ENCODE results near the gene WDR81.
"Not testable (repeated sequence)": the region's sequence is repeated elsewhere in the genome, so short reads cannot be mapped to it uniquely, and the experiment has no call there.

WDR81 gene

GRCh38 chr17:1727876-1728630, 3.5 kb downstream of the WDR81 start:
- FAIRE-seq = no peak
- no peak for DNase-seq (ENCODE audit: extremely low spot score, insufficient read length, low read depth)

GRCh38 chr17:1729966-1730325, 5.4 kb downstream of the WDR81 start:
- FAIRE-seq (no peak), DNase-seq (ENCODE audit: extremely low spot score, insufficient read length, low read depth) (no peak)

- FAIRE-seq = no peak
These were observed 6.1 kb downstream of the WDR81 start for GRCh38 chr17:1730326-1731193.

GRCh38 chr17:1731194-1731506, 6.6 kb downstream of the WDR81 start:
- DNase-seq (ENCODE audit: extremely low spot score, insufficient read length, low read depth) (no peak), FAIRE-seq (no peak)

More at GRCh38 chr17:1730326-1731193, 6.1 kb downstream of the WDR81 start:
- no peak for DNase-seq (ENCODE audit: extremely low spot score, insufficient read length, low read depth)

- FAIRE-seq = no peak
- no peak for DNase-seq (ENCODE audit: extremely low spot score, insufficient read length, low read depth)
These were observed 7.8 kb downstream of the WDR81 start for GRCh38 chr17:1732241-1732832.

- DNase-seq (ENCODE audit: extremely low spot score, insufficient read length, low read depth) = no peak
- no peak for FAIRE-seq
These were observed 8.4 kb downstream of the WDR81 start for GRCh38 chr17:1732833-1733321.

- FAIRE-seq (no peak), DNase-seq (ENCODE audit: extremely low spot score, insufficient read length, low read depth) (no peak)
These were observed 9.3 kb downstream of the WDR81 start for GRCh38 chr17:1733759-1734158.

- FAIRE-seq (no peak), DNase-seq (ENCODE audit: extremely low spot score, insufficient read length, low read depth) (no peak)
These were observed 10.9 kb downstream of the WDR81 start for GRCh38 chr17:1735418-1735817.

- DNase-seq (ENCODE audit: extremely low spot score, insufficient read length, low read depth) (no peak), FAIRE-seq (no peak)
These were observed 11.4 kb downstream of the WDR81 start for GRCh38 chr17:1735834-1736347.

- peak; percentile 85 for FAIRE-seq
These were observed 12.1 kb downstream of the WDR81 start for GRCh38 chr17:1736348-1737281.

GRCh38 chr17:1737531-1738291, 13.2 kb downstream of the WDR81 start:
- no peak for FAIRE-seq
- DNase-seq (ENCODE audit: extremely low spot score, insufficient read length, low read depth) = no peak

More at GRCh38 chr17:1736348-1737281, 12.1 kb downstream of the WDR81 start:
- DNase-seq (ENCODE audit: extremely low spot score, insufficient read length, low read depth) = peak; percentile 73

GRCh38 chr17:1741899-1742298, 17.4 kb downstream of the WDR81 start:
- DNase-seq (ENCODE audit: extremely low spot score, insufficient read length, low read depth); FAIRE-seq: not testable (repeated sequence)

- FAIRE-seq (no peak), DNase-seq (ENCODE audit: extremely low spot score, insufficient read length, low read depth) (no peak)
These were observed 18.0 kb downstream of the WDR81 start, which contains the start of gene SERPINF2 for GRCh38 chr17:1742371-1743087. SERPINF2 (plus strand) TSS chr17:1742871; CDS start chr17:1744996, 2,125 bp downstream.

- FAIRE-seq = no peak
These were observed 18.6 kb downstream of the WDR81 start for GRCh38 chr17:1743088-1743439.

GRCh38 chr17:1744551-1745512, 20.3 kb downstream of the WDR81 start:
- no peak for DNase-seq (ENCODE audit: extremely low spot score, insufficient read length, low read depth)
- no peak for FAIRE-seq

More at GRCh38 chr17:1743088-1743439, 18.6 kb downstream of the WDR81 start:
- no peak for DNase-seq (ENCODE audit: extremely low spot score, insufficient read length, low read depth)

- no peak for FAIRE-seq
These were observed 21.1 kb downstream of the WDR81 start for GRCh38 chr17:1745513-1746020.

More at GRCh38 chr17:1745513-1746020, 21.1 kb downstream of the WDR81 start:
- DNase-seq (ENCODE audit: extremely low spot score, insufficient read length, low read depth) = no peak

Measured in GM18507 (cell line).